Chondrocyte (in vitro differentiated cells): ENCODE measurements around the gene LMF1. TPM values are rescaled to one million over a fixed set of nuclear protein-coding genes. Genes with fewer than 3 reads are reported as not detected.

Experiments used
- DNase-seq: peaks from one replicate; pipeline ENCODE4 v3.0.0; 2021; ENCODE audit warnings: mixed read lengths, low spot score
- H3K27ac Mint-ChIP-seq: one replicate; pipeline ENCODE4 v1.8.0; 2021; ENCODE audit warnings: mild to moderate bottlenecking, moderate library complexity, mixed read lengths; ENCODE audit not compliant: unreplicated experiment
- H3K27me3 Mint-ChIP-seq: 2 replicates; pipeline ENCODE4 v1.8.0; 2021; ENCODE audit warnings: low read depth, mixed read lengths
- H3K36me3 Mint-ChIP-seq: 2 replicates; pipeline ENCODE4 v1.8.0; 2021; ENCODE audit warnings: low read depth, mixed read lengths
- H3K4me1 Mint-ChIP-seq: 2 replicates; pipeline ENCODE4 v1.8.0; 2021; ENCODE audit warnings: low read depth, mild to moderate bottlenecking, mixed read lengths
- H3K4me3 Mint-ChIP-seq: one replicate; pipeline ENCODE4 v1.8.0; 2021; ENCODE audit warnings: mild to moderate bottlenecking, moderate library complexity, mixed read lengths; ENCODE audit not compliant: unreplicated experiment
- H3K9me3 Mint-ChIP-seq: 2 replicates; pipeline ENCODE4 v1.8.0; 2021; ENCODE audit warnings: low read depth, mixed read lengths
- total RNA-seq: library from RNA; stranded (reverse); gene quantifications from 3 replicates; pipeline ENCODE4 v1.2.1, GENCODE V29; 2021
- TF ChIP-seq, protein P1 (sequence below): fragments of 200-600 bp; sonication (generic); IDR thresholded peaks from 2 replicates; pipeline ENCODE4 v1.5.0; 2021; ENCODE audit warnings: antibody characterized with exemption, mild to moderate bottlenecking, moderate library complexity

The LMF1 gene
- total RNA-seq, 1 donor from 2014 or later: 21.6 TPM

GRCh38 chr16:997440-998051 is 26.8 kb upstream of the LMF1 start:
- TF ChIP-seq, protein P1, sequence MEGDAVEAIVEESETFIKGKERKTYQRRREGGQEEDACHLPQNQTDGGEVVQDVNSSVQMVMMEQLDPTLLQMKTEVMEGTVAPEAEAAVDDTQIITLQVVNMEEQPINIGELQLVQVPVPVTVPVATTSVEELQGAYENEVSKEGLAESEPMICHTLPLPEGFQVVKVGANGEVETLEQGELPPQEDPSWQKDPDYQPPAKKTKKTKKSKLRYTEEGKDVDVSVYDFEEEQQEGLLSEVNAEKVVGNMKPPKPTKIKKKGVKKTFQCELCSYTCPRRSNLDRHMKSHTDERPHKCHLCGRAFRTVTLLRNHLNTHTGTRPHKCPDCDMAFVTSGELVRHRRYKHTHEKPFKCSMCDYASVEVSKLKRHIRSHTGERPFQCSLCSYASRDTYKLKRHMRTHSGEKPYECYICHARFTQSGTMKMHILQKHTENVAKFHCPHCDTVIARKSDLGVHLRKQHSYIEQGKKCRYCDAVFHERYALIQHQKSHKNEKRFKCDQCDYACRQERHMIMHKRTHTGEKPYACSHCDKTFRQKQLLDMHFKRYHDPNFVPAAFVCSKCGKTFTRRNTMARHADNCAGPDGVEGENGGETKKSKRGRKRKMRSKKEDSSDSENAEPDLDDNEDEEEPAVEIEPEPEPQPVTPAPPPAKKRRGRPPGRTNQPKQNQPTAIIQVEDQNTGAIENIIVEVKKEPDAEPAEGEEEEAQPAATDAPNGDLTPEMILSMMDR: no peak
- Mint-ChIP-seq H3K4me3 (peak overlapping the region; percentile 33), H3K9me3 (peaks cover 3% of the 10 kb centered on the region), H3K27me3 (peaks cover 6% of the 10 kb centered on the region), H3K36me3 (peaks cover 2% of the 10 kb centered on the region), H3K4me1 (peaks cover 21% of the 10 kb centered on the region), H3K27ac (no peak overlapping the region)
- DNase-seq: no peak

- TF ChIP-seq, protein P1: no peak
- no peak overlapping the region for H3K27ac Mint-ChIP-seq
- no peak overlapping the region for H3K4me3 Mint-ChIP-seq
Observed at GRCh38 chr16:996681-997080, 25.9 kb upstream of the LMF1 start.

DNA sequence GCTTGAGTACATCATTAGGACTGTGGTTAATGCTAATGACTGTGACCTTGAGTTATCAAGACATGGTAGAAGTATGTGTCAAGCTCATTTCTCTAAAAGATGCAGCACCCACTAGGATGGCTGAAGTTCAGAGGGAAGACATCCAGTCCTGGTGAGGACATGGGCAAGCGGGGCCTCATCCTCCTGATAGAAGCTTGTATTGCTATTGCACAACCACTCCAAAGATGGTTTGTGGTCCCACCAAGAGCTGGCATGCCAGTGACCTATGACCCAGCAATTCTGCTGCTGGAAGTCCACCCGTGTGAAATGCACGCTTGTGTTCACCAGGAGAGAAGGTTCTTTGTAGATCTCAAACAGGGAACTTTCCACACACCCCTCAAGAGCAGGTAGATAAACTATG is 25.0 kb upstream of the LMF1 start:
- no peak overlapping the region for H3K27ac Mint-ChIP-seq
- H3K27me3 Mint-ChIP-seq: peaks cover 8% of the 10 kb centered on the region
- no peaks in the 10 kb centered on the region for H3K36me3 Mint-ChIP-seq
- H3K4me3 Mint-ChIP-seq: no peak overlapping the region
- H3K9me3 Mint-ChIP-seq: no peaks in the 10 kb centered on the region
- H3K4me1 Mint-ChIP-seq: peaks cover 18% of the 10 kb centered on the region
- no peak for DNase-seq
- TF ChIP-seq, protein P1: no peak

More at GRCh38 chr16:996681-997080, 25.9 kb upstream of the LMF1 start:
- H3K4me1 Mint-ChIP-seq: peaks cover 18% of the 10 kb centered on the region
- H3K36me3 Mint-ChIP-seq: peaks cover 2% of the 10 kb centered on the region
- DNase-seq: no peak
- peaks cover 6% of the 10 kb centered on the region for H3K27me3 Mint-ChIP-seq
- peaks cover 3% of the 10 kb centered on the region for H3K9me3 Mint-ChIP-seq

- no peak for DNase-seq
- TF ChIP-seq, protein P1: no peak
- H3K9me3 Mint-ChIP-seq: no peaks in the 10 kb centered on the region
- H3K36me3 Mint-ChIP-seq: no peaks in the 10 kb centered on the region
- H3K4me3 Mint-ChIP-seq: no peak overlapping the region
- H3K4me1 Mint-ChIP-seq: peaks cover 18% of the 10 kb centered on the region
- H3K27me3 Mint-ChIP-seq: peaks cover 8% of the 10 kb centered on the region
- H3K27ac Mint-ChIP-seq: no peak overlapping the region
Observed at GRCh38 chr16:995087-995486, 24.3 kb upstream of the LMF1 start.

DNA sequence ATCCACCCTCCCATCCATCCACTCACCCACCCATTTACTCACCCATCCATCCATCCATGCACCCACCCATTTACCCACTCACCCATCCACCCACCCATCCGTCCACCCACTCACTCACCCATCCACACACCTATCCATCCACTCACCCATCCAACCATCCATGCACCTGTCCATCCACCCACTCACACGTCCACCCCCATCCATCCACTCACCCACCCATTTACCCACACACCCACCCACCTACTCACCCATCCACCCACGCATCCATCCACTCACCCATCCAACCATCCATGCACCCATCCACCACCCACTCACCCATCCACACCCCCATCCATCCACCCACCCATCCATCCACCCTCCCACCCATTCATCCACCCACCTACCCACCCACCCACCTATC is 22.9 kb upstream of the LMF1 start:
- Mint-ChIP-seq H3K9me3 (no peaks in the 10 kb centered on the region), H3K27ac (no peak overlapping the region), H3K36me3 (no peaks in the 10 kb centered on the region), H3K4me1 (peaks cover 18% of the 10 kb centered on the region), H3K27me3 (peaks cover 8% of the 10 kb centered on the region), H3K4me3 (no peak overlapping the region)
- DNase-seq: no peak
- TF ChIP-seq, protein P1: no peak
